Endothelial cell of umbilical vein (primary cell): Measurements from ENCODE around the gene CNPY1.

Experiments used
- CTCF ChIP-seq, 2 donors: IDR thresholded peaks; 1 replicate in 1 of 2; 2 replicates in 1 of 2; pipeline ENCODE4 v1.5.1; 2011; ENCODE audit warnings: low read length in 2 of 2, mild to moderate bottlenecking in 2 of 2, moderate library complexity in 2 of 2, control low read depth in 1 of 2, inconsistent platforms in 1 of 2, low read depth in 1 of 2; ENCODE audit not compliant: insufficient read depth in 1 of 2; ENCODE audit errors: extremely low read depth in 1 of 2
- EZH2 ChIP-seq: IDR thresholded peaks from 2 replicates; pipeline ENCODE4 v1.6.1; 2012; ENCODE audit warnings: borderline replicate concordance, low read depth, mild to moderate bottlenecking, moderate library complexity, low read length, inconsistent platforms; ENCODE audit not compliant: severe bottlenecking
- JUN ChIP-seq: IDR thresholded peaks from 2 replicates; pipeline ENCODE4 v1.6.1; 2011; ENCODE audit warnings: borderline replicate concordance, low read depth; ENCODE audit not compliant: insufficient read length, insufficient read depth
- MAX ChIP-seq: IDR thresholded peaks from 2 replicates; pipeline ENCODE4 v1.6.1; 2011; ENCODE audit not compliant: insufficient read depth, insufficient read length
- MYC ChIP-seq: IDR thresholded peaks from one replicate; pipeline ENCODE4 v1.6.1; 2011; ENCODE audit warnings: mild to moderate bottlenecking, low read depth, low read length
- POLR2A ChIP-seq: IDR thresholded peaks from 2 replicates; pipeline ENCODE4 v1.6.1; 2012; ENCODE audit warnings: low read depth, mild to moderate bottlenecking, control low read depth, low read length
- POLR2AphosphoS5 ChIP-seq: IDR thresholded peaks from 2 replicates; pipeline ENCODE4 v1.6.1; 2012; ENCODE audit warnings: low read depth, mild to moderate bottlenecking, control low read depth, low read length, moderate library complexity; ENCODE audit not compliant: insufficient read depth

GRCh38 chr7:155520114-155520513 lies 26.2 kb downstream of the CNPY1 start:
- TF ChIP-seq POLR2AphosphoS5, result no peak
- TF ChIP-seq CTCF (IDR thresholded peaks at IDR 0.05; ENCODE audit: extremely low read depth in 1 of 2, insufficient read depth in 1 of 2, low read depth in 1 of 2, low read length in 2 of 2), result no peak
- TF ChIP-seq EZH2, result no peak
- no peak for TF ChIP-seq MYC
- TF ChIP-seq POLR2A, result no peak
- no peak for TF ChIP-seq MAX
- TF ChIP-seq JUN, result no peak
